VCaP (cell line): Measurements from ENCODE around the gene COL17A1.

Experiments
- H3K27ac ChIP-seq: fragments of 450-650 bp; 2 replicates; pipeline ENCODE4 v1.5.1; 2017
- TF ChIP-seq, protein P1 (sequence below): fragments of 450-650 bp; conservative IDR thresholded peaks from 2 replicates; pipeline ENCODE4 v1.5.1; 2017; ENCODE audit warnings: mild to moderate bottlenecking, moderate library complexity

Gene COL17A1

DNA sequence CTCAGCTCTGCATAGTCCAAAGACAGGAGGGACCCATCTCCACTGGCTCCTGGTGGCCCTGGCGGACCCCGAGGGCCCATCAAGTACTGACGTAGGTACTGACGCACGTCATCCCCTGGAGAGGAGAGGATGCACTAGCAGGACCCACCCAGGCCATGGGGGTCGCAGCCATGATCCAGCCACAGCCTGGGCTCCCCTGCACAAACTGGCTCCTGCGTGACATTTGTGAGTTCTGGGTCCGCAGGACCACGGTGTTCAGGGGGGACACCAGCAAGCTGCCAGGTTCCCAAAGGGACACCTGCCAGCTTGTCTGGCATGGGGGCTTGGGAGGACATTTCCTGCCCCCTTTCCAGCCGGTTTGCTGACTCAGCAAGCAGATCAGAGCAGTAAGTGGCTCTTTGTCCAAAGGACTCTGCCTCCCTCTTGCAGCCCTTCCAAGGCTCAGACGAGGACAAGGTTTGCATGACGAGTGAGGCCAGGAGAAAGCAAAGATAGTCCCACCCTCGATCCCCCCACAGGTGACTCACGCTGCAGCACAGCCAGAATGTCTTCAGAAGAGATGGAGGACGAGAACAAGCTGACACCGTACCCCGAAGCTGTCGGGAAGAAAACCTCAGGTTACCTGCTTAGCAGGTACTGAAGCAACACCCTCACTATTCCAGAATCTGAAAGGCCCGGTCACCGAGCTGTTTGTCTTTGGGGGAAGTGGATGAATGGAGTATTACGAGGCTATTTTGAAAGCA lies 49.0 kb downstream of the COL17A1 start:
- TF ChIP-seq, protein P1, sequence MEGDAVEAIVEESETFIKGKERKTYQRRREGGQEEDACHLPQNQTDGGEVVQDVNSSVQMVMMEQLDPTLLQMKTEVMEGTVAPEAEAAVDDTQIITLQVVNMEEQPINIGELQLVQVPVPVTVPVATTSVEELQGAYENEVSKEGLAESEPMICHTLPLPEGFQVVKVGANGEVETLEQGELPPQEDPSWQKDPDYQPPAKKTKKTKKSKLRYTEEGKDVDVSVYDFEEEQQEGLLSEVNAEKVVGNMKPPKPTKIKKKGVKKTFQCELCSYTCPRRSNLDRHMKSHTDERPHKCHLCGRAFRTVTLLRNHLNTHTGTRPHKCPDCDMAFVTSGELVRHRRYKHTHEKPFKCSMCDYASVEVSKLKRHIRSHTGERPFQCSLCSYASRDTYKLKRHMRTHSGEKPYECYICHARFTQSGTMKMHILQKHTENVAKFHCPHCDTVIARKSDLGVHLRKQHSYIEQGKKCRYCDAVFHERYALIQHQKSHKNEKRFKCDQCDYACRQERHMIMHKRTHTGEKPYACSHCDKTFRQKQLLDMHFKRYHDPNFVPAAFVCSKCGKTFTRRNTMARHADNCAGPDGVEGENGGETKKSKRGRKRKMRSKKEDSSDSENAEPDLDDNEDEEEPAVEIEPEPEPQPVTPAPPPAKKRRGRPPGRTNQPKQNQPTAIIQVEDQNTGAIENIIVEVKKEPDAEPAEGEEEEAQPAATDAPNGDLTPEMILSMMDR: no peak
- no peak overlapping the region for H3K27ac ChIP-seq

DNA sequence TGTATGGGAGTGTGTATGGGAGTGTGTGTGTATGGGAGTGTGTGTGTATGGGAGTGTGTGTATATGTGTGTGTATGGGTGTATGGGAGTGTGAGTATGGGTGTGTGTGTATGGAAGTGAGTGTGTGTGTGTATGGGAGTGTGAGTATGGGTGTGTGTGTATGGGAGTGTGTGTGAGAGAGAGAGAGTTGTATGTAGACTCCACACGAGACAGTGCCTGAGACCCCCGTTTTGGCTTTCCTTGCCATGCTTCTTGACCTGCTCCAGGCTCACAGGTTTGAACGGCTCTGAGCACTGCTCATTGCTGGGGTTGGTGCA lies 49.7 kb downstream of the COL17A1 start:
- TF ChIP-seq, protein P1: no peak
- H3K27ac ChIP-seq: no peak overlapping the region

DNA sequence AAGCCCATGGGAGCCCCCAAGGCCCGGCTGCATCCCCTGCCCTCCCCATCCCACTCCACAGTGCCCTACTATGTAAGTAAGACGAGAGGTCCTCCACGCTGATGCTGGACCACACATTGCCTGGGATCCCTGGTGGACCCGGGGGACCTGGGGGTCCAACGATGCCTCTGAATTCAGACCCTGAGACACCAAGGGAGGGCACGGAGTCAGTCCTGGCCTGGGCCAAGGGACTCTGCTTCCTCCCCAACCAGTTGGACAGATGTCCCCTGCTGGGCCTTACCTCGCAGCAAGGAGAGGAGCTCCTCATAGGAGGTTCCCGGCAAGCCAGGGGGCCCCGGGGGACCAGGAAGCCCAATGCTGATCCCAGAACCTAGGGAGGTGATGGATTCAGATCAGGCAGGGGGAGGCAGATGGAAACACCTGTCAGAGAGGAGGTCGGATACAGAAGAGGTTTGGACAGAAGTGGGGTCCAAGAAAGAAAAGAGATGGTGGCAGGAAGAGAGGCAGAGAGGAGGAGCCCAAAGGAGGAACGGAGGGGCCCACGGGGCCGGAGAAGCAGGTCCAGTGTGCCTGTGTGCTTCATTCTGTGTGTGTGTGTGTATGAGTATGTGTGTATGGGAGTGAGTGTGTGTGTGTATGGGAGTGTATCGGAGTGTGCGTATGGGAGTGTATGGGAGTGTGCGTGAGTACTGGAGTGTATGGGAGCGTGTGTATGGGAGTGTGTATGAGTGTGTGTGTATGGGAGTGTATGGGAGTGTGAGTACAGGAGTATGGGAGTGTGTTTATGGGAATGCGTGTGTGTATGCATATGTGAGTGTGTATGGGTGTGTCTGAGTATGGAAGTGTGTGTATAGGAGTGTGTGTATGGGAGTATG lies 50.2 kb downstream of the COL17A1 start:
- no peak overlapping the region for H3K27ac ChIP-seq
- TF ChIP-seq, protein P1: no peak

DNA sequence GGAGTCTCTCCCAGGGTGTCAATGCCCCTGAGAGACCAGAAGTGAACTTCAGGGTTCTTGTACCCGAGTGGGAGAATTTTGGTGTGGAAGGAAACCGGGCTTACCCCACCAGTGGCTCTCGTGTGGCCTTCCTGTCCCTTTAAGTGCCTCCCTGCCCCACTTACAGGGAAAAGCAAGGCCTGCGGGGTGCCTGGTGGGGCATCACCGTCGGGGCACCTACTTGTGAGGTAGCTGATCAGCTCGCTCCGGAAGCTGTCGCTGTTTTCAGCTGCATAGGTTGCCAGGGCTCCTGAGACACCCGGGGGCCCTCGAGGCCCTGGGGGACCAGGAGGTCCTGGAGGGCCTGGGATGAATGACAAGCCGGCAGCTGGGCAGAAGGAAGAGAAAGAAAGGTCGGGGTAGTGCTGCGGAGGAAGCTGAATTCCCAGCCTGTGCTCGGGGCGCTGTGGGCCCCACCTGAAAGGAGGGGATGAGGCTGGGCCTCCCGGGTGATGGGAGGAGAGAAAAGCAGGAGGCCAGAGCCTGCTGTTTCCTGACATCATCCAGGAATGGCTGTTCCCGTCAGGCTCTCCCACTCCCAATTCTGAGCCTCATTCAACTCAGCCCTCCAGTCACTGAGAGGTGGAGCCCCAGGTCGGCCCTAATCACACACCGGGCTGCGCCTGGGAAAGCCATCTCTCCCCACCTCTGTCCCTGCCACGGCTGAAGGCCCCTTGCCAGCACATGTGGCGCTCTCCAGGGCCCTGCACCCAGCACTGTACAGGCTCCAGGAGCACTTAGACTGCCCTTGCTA lies 51.1 kb downstream of the COL17A1 start:
- no peak overlapping the region for H3K27ac ChIP-seq
- TF ChIP-seq, protein P1: no peak

DNA sequence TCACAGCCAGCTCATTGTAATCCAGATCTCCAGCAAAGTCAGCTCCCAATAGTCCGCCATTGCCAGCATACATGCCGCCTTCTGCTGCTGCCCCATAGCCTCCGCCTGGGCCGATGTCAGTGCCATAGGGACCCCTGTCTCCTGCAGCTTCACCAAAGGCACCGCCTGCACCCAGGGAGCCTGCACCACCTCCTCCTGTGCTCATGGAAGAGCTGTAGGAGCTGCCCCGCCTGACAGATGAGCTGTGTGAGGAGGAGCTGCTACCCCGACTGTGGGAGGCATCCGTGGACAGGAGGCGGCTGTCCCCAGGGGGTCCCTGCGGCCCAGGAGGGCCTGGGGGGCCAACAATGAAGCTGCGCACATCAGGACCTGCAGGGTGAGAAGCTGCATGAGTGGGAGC lies 51.7 kb downstream of the COL17A1 start:
- TF ChIP-seq, protein P1: no peak
- H3K27ac ChIP-seq: no peak overlapping the region

DNA sequence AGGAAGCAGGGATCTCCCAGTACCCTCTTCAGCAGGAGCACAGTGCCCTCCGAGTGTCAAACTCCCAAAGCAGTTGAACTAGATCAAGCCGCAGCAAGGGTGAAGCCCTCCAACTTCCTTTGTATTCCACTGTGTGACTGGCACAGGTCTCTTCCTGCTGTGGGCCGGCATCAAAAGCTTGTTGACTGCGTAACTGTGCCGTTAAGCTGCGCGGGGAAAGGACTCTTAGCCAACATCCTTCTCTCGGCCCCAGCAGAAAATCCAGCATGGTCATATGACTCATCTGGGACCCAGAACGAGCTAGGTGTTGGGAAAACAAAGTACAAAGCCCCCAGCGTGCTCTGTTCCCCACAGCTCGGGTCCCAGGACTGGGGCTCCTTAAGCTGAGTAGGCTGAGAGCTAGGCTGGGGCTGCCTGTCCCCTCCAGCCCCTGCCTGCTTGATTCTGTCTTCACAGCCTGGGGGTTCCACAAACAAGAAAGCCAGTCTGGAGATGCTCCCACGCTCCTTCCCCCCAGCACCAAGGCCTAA lies 52.2 kb downstream of the COL17A1 start:
- TF ChIP-seq, protein P1: no peak
- H3K27ac ChIP-seq: no peak overlapping the region
